B cell (primary cell): Measurements from ENCODE around the gene KNG1. TPM values are rescaled to one million over a fixed set of nuclear protein-coding genes. Genes with fewer than 3 reads are reported as not detected.
A peak's percentile ranks its signal among the peaks of the same experiment; 100 is the strongest.

ENCODE experiments used
- ATAC-seq: fragments of 200-7000 bp; cut with Tn5 transposase; one replicate; pipeline ENCODE4 v1.10.0; 2021; ENCODE audit warnings: low read depth, mild to moderate bottlenecking, moderate number of reproducible peaks, moderate library complexity
- CTCF ChIA-PET: fragments of 350-600 bp; sonication (Branson Sonifier 250); formaldehyde crosslinking; loops from one replicate; lab custom pipeline; 2021; ENCODE audit warnings: antibody characterized with exemption, inconsistent platforms; lab: Charles Lee
- POLR2A ChIA-PET: fragments of 350-600 bp; sonication (Branson Sonifier 250); formaldehyde crosslinking; loops from one replicate; lab custom pipeline; 2021; ENCODE audit warnings: antibody characterized with exemption; lab: Charles Lee
- DNase-seq: peaks from one replicate; pipeline ENCODE4 v3.0.0; 2013
- H2AFZ ChIP-seq: 2 replicates; pipeline ENCODE4 v1.6.1; 2012; ENCODE audit warnings: mild to moderate bottlenecking, low read depth, low read length; ENCODE audit not compliant: insufficient read depth, poor library complexity, severe bottlenecking
- H3K27ac ChIP-seq, 2 donors: 1 replicate in 1 of 2; 2 replicates in 1 of 2; pipeline ENCODE4 v1.5.1; 2012 to 2013; ENCODE audit warnings: low read length in 2 of 2, mild to moderate bottlenecking in 2 of 2, moderate library complexity in 1 of 2
- H3K27me3 ChIP-seq, 4 experiments: fragments of 200-600 bp in 1 of 4; sonication (generic) in 1 of 4; replicated peaks in 1 of 4; 1 replicate in 2 of 4; 2 replicates in 2 of 4; pipeline versions ENCODE4 v1.6.1 to v1.7.0; 2013 to 2016; ENCODE audit warnings: low read length in 3 of 4, mild to moderate bottlenecking in 2 of 4, mixed read lengths in 1 of 4, moderate library complexity in 1 of 4; ENCODE audit not compliant: insufficient read depth in 4 of 4, control insufficient read depth in 3 of 4; ENCODE audit errors: control extremely low read depth in 1 of 4
- H3K36me3 ChIP-seq, 2 experiments: replicated peaks in 1 of 2; 1 replicate in 1 of 2; 2 replicates in 1 of 2; pipeline versions ENCODE4 v1.6.1 to v1.7.1; 2013; ENCODE audit warnings: low read length in 1 of 2; ENCODE audit not compliant: insufficient read depth in 2 of 2, control insufficient read depth in 1 of 2; ENCODE audit errors: control extremely low read depth in 1 of 2, extremely low read depth in 1 of 2
- H3K4me1 ChIP-seq, 2 donors: fragments of 200-600 bp in 1 of 2; sonication (generic) in 1 of 2; 1 replicate in 1 of 2; 2 replicates in 1 of 2; pipeline versions ENCODE4 v1.5.1 to v1.6.1; 2013 to 2017; ENCODE audit warnings: low read length in 2 of 2; ENCODE audit not compliant: control insufficient read depth in 2 of 2, insufficient read depth in 2 of 2
- H3K4me2 ChIP-seq: replicated peaks from 2 replicates; pipeline ENCODE3; 2012; ENCODE audit warnings: mild to moderate bottlenecking, low read depth, low read length; ENCODE audit not compliant: poor library complexity, severe bottlenecking
- H3K4me3 ChIP-seq, 5 experiments: fragments of 200-600 bp in 1 of 5; sonication (generic) in 1 of 5; 1 replicate in 3 of 5; 2 replicates in 2 of 5; pipeline versions ENCODE4 v1.5.1 to v1.7.0; 2011 to 2016; ENCODE audit warnings: low read length in 4 of 5, mild to moderate bottlenecking in 4 of 5, low read depth in 2 of 5, control low read depth in 1 of 5, moderate library complexity in 1 of 5; ENCODE audit not compliant: insufficient read depth in 1 of 5; ENCODE audit errors: control extremely low read depth in 1 of 5, extremely low read depth in 1 of 5
- H3K79me2 ChIP-seq: fragments of 200-600 bp; sonication (generic); one replicate; pipeline ENCODE4 v1.6.0; 2016; ENCODE audit warnings: low read length; ENCODE audit not compliant: control insufficient read depth, insufficient read depth
- H3K9ac ChIP-seq: fragments of 200-600 bp; sonication (generic); 2 replicates; pipeline ENCODE4 v1.6.1; 2017; ENCODE audit warnings: mild to moderate bottlenecking, low read length, moderate library complexity
- H3K9me3 ChIP-seq, 3 donors: one replicate each; pipeline versions ENCODE4 v1.6.1 to v1.7.1; 2013; ENCODE audit warnings: low read length in 2 of 3; ENCODE audit not compliant: control insufficient read depth in 2 of 3, insufficient read depth in 1 of 3; ENCODE audit errors: control extremely low read depth in 1 of 3
- H4K20me1 ChIP-seq: 2 replicates; pipeline ENCODE4 v1.6.0; 2012; ENCODE audit warnings: mild to moderate bottlenecking, low read length; ENCODE audit not compliant: insufficient read depth, control insufficient read depth, poor library complexity, severe bottlenecking
- H3K27ac Mint-ChIP-seq: one replicate; pipeline ENCODE4 v1.8.0; 2021; ENCODE audit warnings: mixed read lengths
- H3K27me3 Mint-ChIP-seq: one replicate; pipeline ENCODE4 v1.8.0; 2021; ENCODE audit warnings: mixed read lengths
- H3K4me1 Mint-ChIP-seq: one replicate; pipeline ENCODE4 v1.8.0; 2021; ENCODE audit warnings: mixed read lengths
- H3K4me3 Mint-ChIP-seq: one replicate; pipeline ENCODE4 v1.8.0; 2021; ENCODE audit warnings: mixed read lengths
- H3K9me3 Mint-ChIP-seq: one replicate; pipeline ENCODE4 v1.8.0; 2022; ENCODE audit warnings: mixed read lengths; ENCODE audit not compliant: insufficient read depth
- CTCF ChIP-seq: fragments of 200-600 bp; IDR thresholded peaks from one replicate; pipeline ENCODE4 v1.8.0; 2022; ENCODE audit warnings: antibody characterized with exemption, mild to moderate bottlenecking
- EZH2 ChIP-seq: IDR thresholded peaks from 2 replicates; pipeline ENCODE4 v1.6.1; 2012; ENCODE audit warnings: borderline replicate concordance, low read depth, mild to moderate bottlenecking, moderate library complexity, low read length; ENCODE audit not compliant: insufficient read depth, poor library complexity, severe bottlenecking
- WGBS: methylation state at CpG from one replicate; pipeline ENCODE4 v1.1.5; 2013; ENCODE audit warnings: missing lambda C conversion rate; ENCODE audit not compliant: insufficient coverage; 5-methylcytosine and 5-hydroxymethylcytosine counted together
- intact Hi-C: fragments of 100-400 bp; cut with micrococcal nuclease; formaldehyde crosslinking; loops from one replicate; pipeline ENCODE4 v1.10.0; 2022
- polyA plus RNA-seq: library from polyadenylated mRNA; depleted of rRNA; stranded (reverse); fragments of >200 nt; gene quantifications from 2 replicates; pipeline ENCODE4 v1.2.3, GENCODE V29; 2012
- total RNA-seq, 2 donors: library from RNA; stranded (reverse); fragments of 120-200 nt in 1 of 2; gene quantifications; 1 replicate in 1 of 2; 2 replicates in 1 of 2; pipeline versions ENCODE4 v1.2.3 to v1.2.4, GENCODE V29; 2013 to 2022

Gene KNG1
- total and polyA plus RNA-seq, 2 donors (not counting 1 experiment from before 2014, with no cell fraction given) = not detected

GRCh38 chr3:186787642-186788481 lies 70.7 kb downstream of the KNG1 start:
- peaks cover 37% of the 10 kb centered on the region for H3K79me2 ChIP-seq
- Mint-ChIP-seq H3K4me1 (peaks cover 61% of the 10 kb centered on the region), H3K27ac (peak overlapping the region; percentile 39), H3K9me3 (no peaks in the 10 kb centered on the region), H3K4me3 (peak overlapping the region; percentile 5), H3K27me3 (no peaks in the 10 kb centered on the region)
- H3K36me3 ChIP-seq = peaks cover 0 to 74% of the 10 kb centered on the region in 2 experiments
- DNase-seq = no peak
- no peak overlapping the region for H2AFZ ChIP-seq
- H3K9me3 ChIP-seq = no peaks in the 10 kb centered on the region
- H4K20me1 ChIP-seq = peaks cover 70% of the 10 kb centered on the region
- H3K4me2 ChIP-seq = peak overlapping the region; percentile 82
- H3K9ac ChIP-seq = no peak overlapping the region
- no peak for TF ChIP-seq EZH2
- TF ChIP-seq CTCF = no peak
- ATAC-seq = no peak
- ChIA-PET POLR2A (interaction anchor here (0.9 kb wide), 1 partner anchor 377 kb away, joined by 3 read pairs; no protein-coding TSS in a partner anchor), CTCF (interaction anchor here (0.9 to 1.4 kb wide), 4 partner anchors 18 to 173 kb away, joined by 3 to 5 read pairs (median 3); partner anchors contain the start of gene RFC4)
- H3K4me3 ChIP-seq = no peak overlapping the region
- intact Hi-C loops = loop anchor here (5.0 to 10.0 kb wide), 2 partner anchors 144 to 1203 kb away; partner anchors contain the start of genes SENP2 and ST6GAL1
- WGBS = 95% methylated on average over 4 of the region's 15 CpGs
- peaks cover 35 to 37% of the 10 kb centered on the region in 2 donors for H3K4me1 ChIP-seq
- no peaks in the 10 kb centered on the region for H3K27me3 ChIP-seq
- peak overlapping the region in 1 of 2 donors; percentile 58 for H3K27ac ChIP-seq
